Gastrocnemius medialis (tissue), 4 donors: ENCODE data around the gene CNP. TPM values are rescaled to one million over a fixed set of nuclear protein-coding genes. Genes with fewer than 3 reads are reported as not detected.

Experiments
- ATAC-seq, 2 donors: fragments of 150-250 bp; one replicate each; pipeline ENCODE4 v1.9.1; 2016
- DNase-seq, 2 donors: peaks; one replicate each; pipeline ENCODE4 v3.0.0-alpha.2; 2019
- H3K27ac ChIP-seq, 4 donors: fragments of 200-600 bp; sonication (generic); 1 replicate in 1 of 4; 2 replicates in 3 of 4; pipeline ENCODE4 v1.5.1; 2016 to 2018; ENCODE audit warnings: mild to moderate bottlenecking in 2 of 4, moderate library complexity in 1 of 4
- H3K27me3 ChIP-seq, 3 donors: fragments of 200-600 bp; sonication (generic) in 2 of 3; 1 replicate in 1 of 3; 2 replicates in 2 of 3; pipeline versions ENCODE4 v1.5.1 to v1.6.0; 2016 to 2019; ENCODE audit warnings: mild to moderate bottlenecking in 1 of 3, moderate library complexity in 1 of 3
- H3K36me3 ChIP-seq, 2 donors: fragments of 200-600 bp; sonication (generic) in 1 of 2; one replicate each; pipeline ENCODE4 v1.5.1; 2017 to 2018
- H3K4me1 ChIP-seq, 2 donors: fragments of 200-600 bp; sonication (generic) in 1 of 2; one replicate each; pipeline ENCODE4 v1.5.1; 2016 to 2017; ENCODE audit warnings: mild to moderate bottlenecking in 2 of 2
- H3K4me3 ChIP-seq, 4 donors: fragments of 200-600 bp; sonication (generic) in 3 of 4; 1 replicate in 1 of 4; 2 replicates in 3 of 4; pipeline ENCODE4 v1.5.1; 2016 to 2019; ENCODE audit warnings: mild to moderate bottlenecking in 2 of 4
- H3K9me3 ChIP-seq, 3 donors: fragments of 200-600 bp; sonication (generic) in 2 of 3; 1 replicate in 1 of 3; 2 replicates in 2 of 3; pipeline ENCODE4 v1.5.1; 2016 to 2019
- POLR2A ChIP-seq, 2 donors: fragments of 450-650 bp; IDR thresholded peaks; one replicate each; pipeline ENCODE4 v1.6.1; 2017; ENCODE audit warnings: antibody characterized with exemption in 2 of 2, mild to moderate bottlenecking in 2 of 2, moderate library complexity in 2 of 2
- in situ Hi-C, 4 donors: fragments of 200-750 bp; cut with MboI; loops; one replicate each; pipeline versions ENCODE4 v1.15.0 to v1.8.0; 2017; ENCODE audit warnings: low sequenced_read_pairs in 4 of 4
- intact Hi-C: fragments of 100-400 bp; cut with DNase I; formaldehyde crosslinking; loops from one replicate; pipeline ENCODE4 v1.15.1; 2023; ENCODE audit warnings: low total_unique reads
- total RNA-seq, 4 donors: library from RNA; depleted of rRNA; stranded (reverse); fragments of >200 nt; gene quantifications; one replicate each; pipeline versions ENCODE4 v1.1.0 to v1.2.3, GENCODE V29; 2016
- TF ChIP-seq, protein P1 (sequence below), 5 experiments: fragments of 450-650 bp in 3 of 5; fragments of 200-600 bp in 2 of 5; sonication (generic) in 2 of 5; IDR thresholded peaks in 4 of 5; conservative IDR thresholded peaks in 1 of 5; 1 replicate in 4 of 5; 2 replicates in 1 of 5; pipeline ENCODE4 v1.5.1; 2016 to 2019; ENCODE audit warnings: antibody characterized with exemption in 5 of 5, mild to moderate bottlenecking in 3 of 5, moderate library complexity in 3 of 5

Gene CNP
- total RNA-seq, 4 donors from 2014 or later, result 15.1 to 26.2 (median 20.4) TPM

- Histone ChIP-seq H3K4me1 (peaks cover 14 to 19% of the 10 kb centered on the region in 2 donors), H3K27ac (peak overlapping the region; percentile 86 to 94 (median 90)), H3K9me3 (no peaks in the 10 kb centered on the region), H3K4me3 (peak overlapping the region; percentile 78 to 97 (median 92)), H3K27me3 (no peaks in the 10 kb centered on the region), H3K36me3 (no peaks in the 10 kb centered on the region)
- intact Hi-C loops, result loop anchor here (1.0 kb wide), 1 partner anchor 11 kb away; the partner anchor contains the start of gene ODAD4
- in situ Hi-C loops, result no loop called here
- no peak for TF ChIP-seq POLR2A (IDR thresholded peaks at IDR 0.05)
- TF ChIP-seq, protein P1, sequence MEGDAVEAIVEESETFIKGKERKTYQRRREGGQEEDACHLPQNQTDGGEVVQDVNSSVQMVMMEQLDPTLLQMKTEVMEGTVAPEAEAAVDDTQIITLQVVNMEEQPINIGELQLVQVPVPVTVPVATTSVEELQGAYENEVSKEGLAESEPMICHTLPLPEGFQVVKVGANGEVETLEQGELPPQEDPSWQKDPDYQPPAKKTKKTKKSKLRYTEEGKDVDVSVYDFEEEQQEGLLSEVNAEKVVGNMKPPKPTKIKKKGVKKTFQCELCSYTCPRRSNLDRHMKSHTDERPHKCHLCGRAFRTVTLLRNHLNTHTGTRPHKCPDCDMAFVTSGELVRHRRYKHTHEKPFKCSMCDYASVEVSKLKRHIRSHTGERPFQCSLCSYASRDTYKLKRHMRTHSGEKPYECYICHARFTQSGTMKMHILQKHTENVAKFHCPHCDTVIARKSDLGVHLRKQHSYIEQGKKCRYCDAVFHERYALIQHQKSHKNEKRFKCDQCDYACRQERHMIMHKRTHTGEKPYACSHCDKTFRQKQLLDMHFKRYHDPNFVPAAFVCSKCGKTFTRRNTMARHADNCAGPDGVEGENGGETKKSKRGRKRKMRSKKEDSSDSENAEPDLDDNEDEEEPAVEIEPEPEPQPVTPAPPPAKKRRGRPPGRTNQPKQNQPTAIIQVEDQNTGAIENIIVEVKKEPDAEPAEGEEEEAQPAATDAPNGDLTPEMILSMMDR (IDR thresholded peaks at IDR 0.05 in 4 of 5, conservative IDR thresholded peaks at IDR 0.05 in 1 of 5), result no peak
- DNase-seq (peak in 1 of 2 donors; percentile 52), ATAC-seq (peak; percentile 66 to 68)
These were observed 47.3 kb upstream of the CNP start for GRCh38 chr17:41919165-41919817.

- H3K9me3 ChIP-seq, result no peaks in the 10 kb centered on the region
- peak overlapping the region; percentile 86 to 94 (median 90) for H3K27ac ChIP-seq
- H3K36me3 ChIP-seq, result no peaks in the 10 kb centered on the region
- in situ Hi-C loops, result no loop called here
- no peaks in the 10 kb centered on the region for H3K27me3 ChIP-seq
- ATAC-seq, result no peak
- DNase-seq, result peak in 1 of 2 donors; percentile 52
- intact Hi-C loops, result loop anchor here (1.0 kb wide), 1 partner anchor 10 kb away; the partner anchor contains the start of gene ODAD4
- TF ChIP-seq, protein P1 (IDR thresholded peaks at IDR 0.05 in 4 of 5, conservative IDR thresholded peaks at IDR 0.05 in 1 of 5), result no peak
- no peak for TF ChIP-seq POLR2A (IDR thresholded peaks at IDR 0.05)
- peak overlapping the region in 2 of 4 donors; percentile 88 to 97 for H3K4me3 ChIP-seq
- peaks cover 14 to 19% of the 10 kb centered on the region in 2 donors for H3K4me1 ChIP-seq
These were observed 46.6 kb upstream of the CNP start for GRCh38 chr17:41919840-41920579.

DNA sequence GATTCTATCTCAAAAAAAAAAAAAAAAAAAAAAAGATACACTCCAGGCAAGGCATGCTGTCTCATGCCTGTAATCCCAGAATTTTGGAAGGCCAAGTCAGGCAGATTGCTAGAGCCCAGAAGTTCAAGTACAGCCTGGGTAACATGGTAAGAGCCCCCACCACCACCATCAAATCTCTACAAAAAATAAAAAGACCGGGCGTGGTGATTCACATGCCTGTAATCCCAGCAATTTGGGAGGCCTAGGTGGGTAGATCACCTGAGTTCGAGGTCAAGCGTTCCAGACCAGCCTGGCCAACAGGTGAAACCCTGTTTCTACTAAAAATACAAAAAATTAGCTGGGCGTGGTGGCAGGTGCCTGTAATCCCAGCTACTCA is 46.0 kb upstream of the CNP start:
- Histone ChIP-seq H3K4me3 (no peak overlapping the region), H3K4me1 (peaks cover 14 to 19% of the 10 kb centered on the region in 2 donors), H3K27me3 (no peaks in the 10 kb centered on the region), H3K36me3 (no peaks in the 10 kb centered on the region), H3K27ac (no peak overlapping the region), H3K9me3 (no peaks in the 10 kb centered on the region)
- ATAC-seq (no peak), DNase-seq (no peak)
- intact Hi-C loops, result no loop called here
- in situ Hi-C loops, result no loop called here
- TF ChIP-seq, protein P1 (IDR thresholded peaks at IDR 0.05 in 4 of 5, conservative IDR thresholded peaks at IDR 0.05 in 1 of 5), result no peak
- TF ChIP-seq POLR2A (IDR thresholded peaks at IDR 0.05), result no peak

DNA sequence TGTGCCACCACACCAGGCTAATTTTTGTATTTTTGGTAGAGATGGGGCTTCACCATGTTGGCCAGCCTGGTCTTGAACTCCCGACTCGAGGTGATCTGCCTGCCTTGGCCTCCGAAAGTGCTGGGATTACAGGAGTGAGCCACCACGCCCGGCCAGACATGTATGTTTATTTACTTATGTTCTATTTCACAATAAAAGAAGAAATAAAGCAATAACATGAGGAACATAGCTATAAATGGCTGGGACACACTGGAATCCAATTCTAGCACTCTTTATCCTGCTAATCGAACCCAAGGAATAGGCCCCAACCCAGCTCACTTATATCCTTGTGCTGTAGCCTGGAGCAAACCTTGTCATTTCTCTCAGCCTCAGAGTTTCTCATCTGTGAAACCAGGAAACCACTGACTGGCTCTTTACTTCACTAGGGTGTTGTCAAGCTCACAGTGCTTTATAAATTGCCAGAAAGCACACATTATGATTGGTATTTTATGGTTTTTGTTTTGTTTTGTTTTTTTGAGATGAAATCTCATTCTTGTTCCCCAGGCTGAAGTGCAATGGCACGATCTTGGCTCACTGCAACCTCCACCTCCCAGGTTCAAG is 40.5 kb upstream of the CNP start:
- DNase-seq, result no peak
- H3K4me1 ChIP-seq, result peaks cover 5 to 12% of the 10 kb centered on the region in 2 donors
- TF ChIP-seq, protein P1 (IDR thresholded peaks at IDR 0.05 in 4 of 5, conservative IDR thresholded peaks at IDR 0.05 in 1 of 5), result no peak
- no peak for TF ChIP-seq POLR2A (IDR thresholded peaks at IDR 0.05)
- no peaks in the 10 kb centered on the region for H3K9me3 ChIP-seq
- ATAC-seq, result no peak
- no peak overlapping the region for H3K27ac ChIP-seq
- no peaks in the 10 kb centered on the region for H3K27me3 ChIP-seq
- in situ Hi-C loops (no loop called here), intact Hi-C loops (no loop called here)
- no peaks in the 10 kb centered on the region for H3K36me3 ChIP-seq
- H3K4me3 ChIP-seq, result no peak overlapping the region
